ENCODE results near the gene LMCD1.

DNA sequence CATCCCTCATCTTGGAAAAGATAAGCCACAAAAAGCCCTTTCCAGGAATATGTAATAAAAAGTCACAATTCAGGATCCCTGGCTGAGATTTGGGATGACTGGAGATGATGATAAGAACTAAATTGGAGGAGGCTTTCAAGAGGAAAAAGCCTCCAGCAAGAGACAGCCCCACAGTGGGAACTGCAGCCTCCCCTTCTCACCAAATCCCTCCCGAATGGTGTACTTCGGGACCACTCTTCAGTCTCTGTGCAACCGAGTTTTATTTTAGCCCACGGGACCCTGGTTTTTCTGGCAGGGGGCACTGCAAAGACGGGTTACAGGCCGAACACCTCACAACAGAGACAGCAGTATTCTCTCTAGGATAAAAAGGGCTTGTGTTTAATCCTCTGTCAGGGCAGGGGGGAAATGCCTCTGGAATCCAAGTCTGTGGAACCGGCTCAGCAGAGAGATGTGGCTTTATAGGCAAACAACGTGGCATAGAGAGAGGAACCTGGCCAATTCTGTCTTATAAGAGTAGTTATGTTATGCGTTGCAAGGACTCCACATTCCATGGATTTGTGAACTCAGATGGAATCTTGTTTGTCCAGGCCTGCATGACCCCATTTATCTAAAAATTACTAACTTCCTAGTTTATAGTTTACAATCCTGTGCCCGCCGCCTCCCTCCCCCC is 1.2 kb upstream of the LMCD1 start:
- TF ChIP-seq, protein P1, sequence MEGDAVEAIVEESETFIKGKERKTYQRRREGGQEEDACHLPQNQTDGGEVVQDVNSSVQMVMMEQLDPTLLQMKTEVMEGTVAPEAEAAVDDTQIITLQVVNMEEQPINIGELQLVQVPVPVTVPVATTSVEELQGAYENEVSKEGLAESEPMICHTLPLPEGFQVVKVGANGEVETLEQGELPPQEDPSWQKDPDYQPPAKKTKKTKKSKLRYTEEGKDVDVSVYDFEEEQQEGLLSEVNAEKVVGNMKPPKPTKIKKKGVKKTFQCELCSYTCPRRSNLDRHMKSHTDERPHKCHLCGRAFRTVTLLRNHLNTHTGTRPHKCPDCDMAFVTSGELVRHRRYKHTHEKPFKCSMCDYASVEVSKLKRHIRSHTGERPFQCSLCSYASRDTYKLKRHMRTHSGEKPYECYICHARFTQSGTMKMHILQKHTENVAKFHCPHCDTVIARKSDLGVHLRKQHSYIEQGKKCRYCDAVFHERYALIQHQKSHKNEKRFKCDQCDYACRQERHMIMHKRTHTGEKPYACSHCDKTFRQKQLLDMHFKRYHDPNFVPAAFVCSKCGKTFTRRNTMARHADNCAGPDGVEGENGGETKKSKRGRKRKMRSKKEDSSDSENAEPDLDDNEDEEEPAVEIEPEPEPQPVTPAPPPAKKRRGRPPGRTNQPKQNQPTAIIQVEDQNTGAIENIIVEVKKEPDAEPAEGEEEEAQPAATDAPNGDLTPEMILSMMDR (IDR thresholded peaks at IDR 0.05): no peak
- no peak for TF ChIP-seq POLR2A (IDR thresholded peaks at IDR 0.05)
